HG02943 (cell line): Measurements from ENCODE around the gene HAUS1.
"Not testable (repeated sequence)": the region's sequence is repeated elsewhere in the genome, so short reads cannot be mapped to it uniquely, and the experiment has no call there.

Experiments used
- ATAC-seq: cut with Tn5 transposase; IDR thresholded peaks from one replicate; pipeline ENCODE4 v1.9.1; 2021; ENCODE audit warnings: mild to moderate bottlenecking, low read depth, moderate library complexity; ENCODE audit not compliant: unreplicated experiment

Gene HAUS1

DNA sequence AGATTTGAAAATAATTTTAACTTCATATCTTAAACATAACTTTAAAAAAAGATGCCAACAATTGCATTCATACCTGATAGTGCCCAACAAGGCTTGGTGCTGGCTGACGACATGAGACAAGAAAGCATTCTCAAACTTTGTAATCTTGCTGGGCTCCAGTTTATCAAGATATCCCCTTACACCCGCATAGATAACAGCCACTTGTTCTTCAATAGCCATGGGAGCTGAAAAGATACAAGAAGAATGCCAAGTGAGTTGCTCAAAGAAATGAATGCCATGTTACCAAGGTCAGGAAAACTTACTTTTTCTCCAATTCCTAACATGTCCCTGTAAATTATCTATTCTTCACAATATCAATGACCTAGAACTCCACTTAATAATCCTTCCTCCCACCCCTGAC lies 19.8 kb upstream of the HAUS1 start:
- ATAC-seq: no peak

GRCh38 chr18:46088501-46088900 lies 15.7 kb upstream of the HAUS1 start:
- not testable (repeated sequence) for ATAC-seq

- no peak for ATAC-seq
Measured at GRCh38 chr18:46095532-46095931, 8.7 kb upstream of the HAUS1 start.

GRCh38 chr18:46096651-46097300 lies 7.4 kb upstream of the HAUS1 start:
- no peak for ATAC-seq

DNA sequence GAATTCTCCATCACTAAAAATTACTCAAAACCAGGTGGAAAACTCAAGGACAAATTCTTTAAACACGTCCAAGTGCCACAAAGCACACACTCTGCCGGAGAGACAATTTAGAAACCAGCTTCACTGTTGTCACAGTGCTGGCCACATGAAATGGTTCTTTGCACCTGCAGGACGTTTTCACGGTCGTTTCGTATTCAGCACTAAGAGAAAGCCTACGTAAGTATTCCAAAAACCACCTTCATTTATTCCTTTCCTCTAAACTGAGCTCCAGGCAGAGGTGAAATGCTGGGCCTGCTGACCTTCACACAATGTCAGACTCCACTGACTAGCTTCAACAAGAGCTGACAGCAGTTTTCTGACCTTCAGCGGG lies 6.8 kb upstream of the HAUS1 start:
- peak; percentile 20 for ATAC-seq

- ATAC-seq: peak; percentile 75
Measured at GRCh38 chr18:46097801-46098615, 6.2 kb upstream of the HAUS1 start, which contains the start of gene ATP5F1A. Gene ATP5F1A, minus strand, starts transcription at chr18:46098296. Its CDS starts 65 bp downstream, at chr18:46098231.

GRCh38 chr18:46098616-46098933 lies 5.6 kb upstream of the HAUS1 start:
- ATAC-seq: no peak

- ATAC-seq: no peak
Measured at GRCh38 chr18:46099463-46099862, 4.7 kb upstream of the HAUS1 start.

DNA sequence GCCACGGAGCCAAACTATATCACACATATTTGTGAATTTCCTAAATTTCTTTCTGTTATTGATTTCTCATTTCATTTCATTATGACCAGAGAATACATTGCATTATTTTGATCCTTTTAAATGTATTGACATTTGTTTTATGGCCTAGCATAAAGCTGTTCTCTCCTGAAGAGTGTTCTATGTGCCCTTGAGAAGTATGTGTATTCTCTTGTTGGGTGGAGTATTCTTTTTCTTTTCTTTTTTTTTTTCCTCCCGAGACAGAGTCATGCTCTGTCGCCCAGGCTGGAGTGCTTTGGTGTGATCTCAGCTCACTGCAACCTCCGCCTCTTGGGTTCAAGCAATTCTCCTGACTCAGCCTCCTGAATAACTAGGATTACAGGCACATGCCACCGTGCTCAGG lies 5.2 kb downstream of the HAUS1 start:
- ATAC-seq: no peak

DNA sequence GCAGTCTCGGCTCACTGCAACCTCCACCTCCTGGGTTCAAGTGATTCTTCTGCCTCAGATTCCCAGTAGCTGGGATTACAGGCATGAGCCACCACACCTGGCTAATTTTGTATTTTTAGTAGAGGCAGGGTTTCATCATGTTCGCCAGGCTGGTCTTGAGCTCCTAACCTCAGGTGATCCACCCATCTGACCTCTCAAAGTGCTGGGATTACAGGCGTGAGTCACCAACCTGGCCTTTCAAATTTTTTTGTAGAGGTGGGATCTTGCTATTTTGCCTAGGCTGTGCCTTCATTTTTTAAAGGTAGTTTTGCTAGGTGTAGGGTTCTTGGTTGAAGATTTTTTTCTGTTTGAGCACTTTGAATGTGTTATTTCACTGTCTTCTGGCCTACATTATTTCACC lies 6.2 kb downstream of the HAUS1 start:
- no peak for ATAC-seq

GRCh38 chr18:46113751-46114150 lies 9.6 kb downstream of the HAUS1 start:
- no peak for ATAC-seq

DNA sequence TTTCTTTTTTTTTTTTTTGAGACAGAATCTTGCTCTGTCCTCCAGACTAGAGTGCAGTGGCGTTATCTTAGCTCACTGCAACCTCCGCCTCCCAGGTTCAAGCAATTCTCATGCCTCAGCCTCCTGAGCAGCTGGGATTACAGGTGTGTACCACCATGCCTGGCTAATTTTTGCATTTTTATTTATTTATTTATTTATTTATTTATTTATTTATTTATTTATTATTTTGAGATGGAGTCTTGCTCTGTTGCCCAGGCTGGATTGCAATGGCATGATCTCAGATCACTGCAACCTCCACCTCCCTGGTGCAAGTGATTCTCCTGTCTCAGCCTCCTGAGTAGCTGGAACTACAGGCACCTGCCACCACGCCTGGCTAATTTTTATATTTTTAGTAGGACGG lies 22.4 kb downstream of the HAUS1 start:
- ATAC-seq: not testable (repeated sequence)

DNA sequence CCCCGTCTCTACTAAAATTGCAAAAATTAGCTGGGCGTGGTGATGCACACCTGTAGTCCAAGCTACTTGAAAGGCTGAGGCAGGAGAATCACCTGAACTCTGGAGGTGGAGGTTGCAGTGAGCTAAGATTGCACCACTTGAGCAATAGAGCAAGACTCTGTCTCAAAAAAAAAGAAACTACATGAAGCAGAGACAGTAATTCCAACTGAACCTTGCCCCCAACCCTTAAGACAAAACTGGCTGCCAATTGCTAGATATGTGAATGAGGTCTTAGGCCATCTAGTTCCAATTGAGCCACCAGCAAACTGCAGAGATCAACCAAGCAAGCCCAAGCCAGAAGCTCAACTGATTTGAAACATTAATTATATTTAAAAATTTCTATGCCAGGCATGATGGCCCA lies 25.9 kb downstream of the HAUS1 start:
- ATAC-seq: no peak

GRCh38 chr18:46130549-46130948 lies 26.4 kb downstream of the HAUS1 start:
- ATAC-seq: not testable (repeated sequence)

GRCh38 chr18:46133534-46133933 lies 29.3 kb downstream of the HAUS1 start:
- ATAC-seq: no peak

- ATAC-seq: no peak
Measured at GRCh38 chr18:46134920-46135675, 30.9 kb downstream of the HAUS1 start.

GRCh38 chr18:46140173-46140572 lies 36.0 kb downstream of the HAUS1 start:
- no peak for ATAC-seq

DNA sequence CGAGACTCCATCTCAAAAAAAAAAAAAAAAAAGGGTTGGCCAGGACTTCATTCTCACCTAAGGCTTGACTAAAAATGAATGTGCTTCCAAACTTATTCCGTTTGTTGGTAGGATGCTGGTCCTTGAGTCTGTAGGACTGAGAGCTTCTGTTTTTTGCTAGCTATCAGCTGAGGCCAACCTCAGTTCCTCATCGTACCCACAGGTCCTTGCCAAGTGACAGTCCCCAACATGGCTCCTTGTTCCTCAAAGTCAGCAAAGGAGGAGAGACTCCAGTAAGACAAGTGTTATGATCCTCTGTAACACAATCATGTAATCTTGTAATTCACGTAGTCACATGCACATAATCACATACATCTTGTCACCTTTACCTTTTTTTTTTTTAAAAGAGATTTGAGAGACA lies 37.0 kb downstream of the HAUS1 start:
- no peak for ATAC-seq

GRCh38 chr18:46148810-46149209 lies 44.6 kb downstream of the HAUS1 start:
- ATAC-seq: no peak

DNA sequence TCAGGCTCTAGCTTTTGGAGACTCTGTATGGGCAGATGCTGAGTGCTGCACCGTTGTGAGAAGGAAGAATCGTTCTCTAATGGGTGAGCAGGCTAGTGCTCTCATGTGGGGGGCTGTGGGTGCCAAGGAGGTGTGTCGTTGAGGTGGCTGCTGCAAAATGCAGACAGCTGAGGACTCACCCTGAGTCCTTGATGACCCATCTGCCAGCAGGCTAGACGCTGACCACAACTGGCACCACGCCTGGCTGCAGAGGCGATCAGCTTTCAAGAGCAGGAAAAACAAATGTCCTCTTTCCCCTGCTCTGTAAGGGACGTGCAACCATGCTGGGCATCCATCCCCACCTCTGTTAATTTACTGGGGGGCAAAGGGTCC lies 48.2 kb downstream of the HAUS1 start:
- ATAC-seq: no peak

GRCh38 chr18:46152808-46153617 lies 48.8 kb downstream of the HAUS1 start:
- no peak for ATAC-seq
